Liver (tissue), 9 donors: ENCODE measurements around the gene WRNIP1. TPM values are rescaled to one million over a fixed set of nuclear protein-coding genes. Genes with fewer than 3 reads are reported as not detected.
A peak's percentile ranks its signal among the peaks of the same experiment; 100 is the strongest.

Source experiments
- DNase-seq: peaks from one replicate; pipeline ENCODE4 v3.0.0-alpha.2; 2017; ENCODE audit warnings: low spot score
- H3K27ac ChIP-seq, 2 donors: one replicate each; pipeline ENCODE4 v1.7.0; 2013; ENCODE audit warnings: inconsistent platforms in 2 of 2, low read length in 2 of 2, control low read depth in 1 of 2, low read depth in 1 of 2, mild to moderate bottlenecking in 1 of 2
- H3K27me3 ChIP-seq, 4 donors: one replicate each; pipeline versions ENCODE4 v1.6.1 to v1.7.0; 2013; ENCODE audit warnings: low read length in 3 of 4, inconsistent platforms in 1 of 4, mild to moderate bottlenecking in 1 of 4, moderate library complexity in 1 of 4; ENCODE audit not compliant: control insufficient read depth in 4 of 4, insufficient read depth in 4 of 4
- H3K36me3 ChIP-seq, 4 donors: one replicate each; pipeline versions ENCODE4 v1.6.1 to v1.7.0; 2013; ENCODE audit warnings: low read length in 3 of 4, mild to moderate bottlenecking in 3 of 4, low read depth in 1 of 4, moderate library complexity in 1 of 4; ENCODE audit not compliant: control insufficient read depth in 4 of 4, insufficient read depth in 3 of 4
- H3K4me1 ChIP-seq, 4 donors: one replicate each; pipeline versions ENCODE4 v1.6.1 to v1.7.0; 2013; ENCODE audit warnings: low read length in 3 of 4, mild to moderate bottlenecking in 3 of 4, moderate library complexity in 1 of 4; ENCODE audit not compliant: control insufficient read depth in 4 of 4, insufficient read depth in 4 of 4
- H3K4me3 ChIP-seq, 3 donors: one replicate each; pipeline versions ENCODE4 v1.6.1 to v1.7.0; 2013; ENCODE audit warnings: low read length in 3 of 3, control low read depth in 1 of 3, low read depth in 1 of 3, mild to moderate bottlenecking in 1 of 3
- H3K9ac ChIP-seq, 2 donors: one replicate each; pipeline ENCODE4 v1.7.0; 2013; ENCODE audit warnings: low read length in 2 of 2, mild to moderate bottlenecking in 2 of 2, moderate library complexity in 2 of 2, control low read depth in 1 of 2, low read depth in 1 of 2
- H3K9me3 ChIP-seq, 4 donors: one replicate each; pipeline versions ENCODE4 v1.6.1 to v1.7.0; 2013; ENCODE audit warnings: low read length in 3 of 4; ENCODE audit not compliant: control insufficient read depth in 4 of 4
- FOXA2 ChIP-seq: IDR thresholded peaks from 2 replicates; pipeline ENCODE4 v1.6.1; 2016; ENCODE audit warnings: antibody characterized with exemption
- GABPA ChIP-seq, 2 donors: IDR thresholded peaks in 1 of 2; conservative IDR thresholded peaks in 1 of 2; 2 replicates each; pipeline ENCODE4 v1.6.1; 2016; ENCODE audit warnings: antibody characterized with exemption in 2 of 2, mild to moderate bottlenecking in 1 of 2, moderate library complexity in 1 of 2
- HNF4A ChIP-seq, 2 donors: conservative IDR thresholded peaks; 2 replicates each; pipeline ENCODE4 v1.6.1; 2016; ENCODE audit warnings: antibody characterized with exemption in 2 of 2, mild to moderate bottlenecking in 2 of 2
- MAX ChIP-seq: IDR thresholded peaks from 2 replicates; pipeline ENCODE4 v1.6.1; 2016; ENCODE audit warnings: antibody characterized with exemption
- NR2F2 ChIP-seq: IDR thresholded peaks from 2 replicates; pipeline ENCODE4 v1.6.1; 2016; ENCODE audit warnings: antibody characterized with exemption
- RAD21 ChIP-seq, 2 donors: IDR thresholded peaks; 2 replicates each; pipeline ENCODE4 v1.6.1; 2016; ENCODE audit warnings: antibody characterized with exemption in 2 of 2, mild to moderate bottlenecking in 2 of 2
- RXRA ChIP-seq, 2 donors: IDR thresholded peaks; 2 replicates each; pipeline ENCODE4 v1.6.1; 2017 to 2018; ENCODE audit warnings: antibody characterized with exemption in 2 of 2, mild to moderate bottlenecking in 1 of 2
- SP1 ChIP-seq: IDR thresholded peaks from 2 replicates; pipeline ENCODE4 v1.6.1; 2018; ENCODE audit warnings: antibody characterized with exemption, mild to moderate bottlenecking
- TAF1 ChIP-seq: conservative IDR thresholded peaks from 2 replicates; pipeline ENCODE4 v1.6.1; 2016; ENCODE audit warnings: antibody characterized with exemption, mild to moderate bottlenecking
- YY1 ChIP-seq: IDR thresholded peaks from 2 replicates; pipeline ENCODE4 v1.6.1; 2016; ENCODE audit warnings: antibody characterized with exemption, mild to moderate bottlenecking
- ZBTB33 ChIP-seq: IDR thresholded peaks from 2 replicates; pipeline ENCODE4 v1.6.1; 2016; ENCODE audit warnings: antibody characterized with exemption
- WGBS: extraction: QIAGEN DNeasy Blood & Tissue Kit; methylation state at CpG from one replicate; pipeline ENCODE4 v1.1.7; 2013; 5-methylcytosine and 5-hydroxymethylcytosine counted together
- polyA plus RNA-seq, 2 donors: library from polyadenylated mRNA; stranded (reverse) in 1 of 2; unstranded in 1 of 2; fragments of 200-250 nt in 1 of 2; fragments of >200 nt in 1 of 2; fragmentation: Nextera tagmentation in 1 of 2; extraction: Ambion mirVana in 1 of 2; gene quantifications; one replicate each; pipeline versions ENCODE4 v1.2.1 to v1.2.3, GENCODE V29; 2013 to 2015
- total RNA-seq, 2 donors: library from RNA; depleted of rRNA; stranded (reverse); fragments of >200 nt; gene quantifications; one replicate each; pipeline ENCODE4 v1.2.3, GENCODE V29; 2014
- TF ChIP-seq, protein P1 (sequence below): fragments of 150-350 bp; IDR thresholded peaks from 2 replicates; pipeline ENCODE4 v1.5.1; 2017; ENCODE audit warnings: improper control_type of control experiment, low read depth, low read length; ENCODE audit not compliant: missing input control
- TF ChIP-seq, protein P2 (sequence below): IDR thresholded peaks from 2 replicates; pipeline ENCODE4 v1.6.1; 2016; ENCODE audit warnings: antibody characterized with exemption, mild to moderate bottlenecking
- TF ChIP-seq, protein P3 (sequence below): IDR thresholded peaks from 2 replicates; pipeline ENCODE4 v1.6.1; 2016; ENCODE audit warnings: antibody characterized with exemption
- donor health status: healthy.
- donor health status: healthy.
- donor health status: healthy.
- donor health status: healthy.
- donor health status: healthy.

The WRNIP1 gene
- total and polyA plus RNA-seq, 4 donors: 10.0 to 32.7 (median 23.9) TPM

GRCh38 chr6:2819115-2819514 lies 53.9 kb downstream of the WRNIP1 start:
- H3K36me3 ChIP-seq: no peaks in the 10 kb centered on the region
- peaks cover 0 to 7% (median 1%) of the 10 kb centered on the region in 4 donors for H3K9me3 ChIP-seq
- no peaks in the 10 kb centered on the region for H3K4me1 ChIP-seq
- TF ChIP-seq, protein P1, sequence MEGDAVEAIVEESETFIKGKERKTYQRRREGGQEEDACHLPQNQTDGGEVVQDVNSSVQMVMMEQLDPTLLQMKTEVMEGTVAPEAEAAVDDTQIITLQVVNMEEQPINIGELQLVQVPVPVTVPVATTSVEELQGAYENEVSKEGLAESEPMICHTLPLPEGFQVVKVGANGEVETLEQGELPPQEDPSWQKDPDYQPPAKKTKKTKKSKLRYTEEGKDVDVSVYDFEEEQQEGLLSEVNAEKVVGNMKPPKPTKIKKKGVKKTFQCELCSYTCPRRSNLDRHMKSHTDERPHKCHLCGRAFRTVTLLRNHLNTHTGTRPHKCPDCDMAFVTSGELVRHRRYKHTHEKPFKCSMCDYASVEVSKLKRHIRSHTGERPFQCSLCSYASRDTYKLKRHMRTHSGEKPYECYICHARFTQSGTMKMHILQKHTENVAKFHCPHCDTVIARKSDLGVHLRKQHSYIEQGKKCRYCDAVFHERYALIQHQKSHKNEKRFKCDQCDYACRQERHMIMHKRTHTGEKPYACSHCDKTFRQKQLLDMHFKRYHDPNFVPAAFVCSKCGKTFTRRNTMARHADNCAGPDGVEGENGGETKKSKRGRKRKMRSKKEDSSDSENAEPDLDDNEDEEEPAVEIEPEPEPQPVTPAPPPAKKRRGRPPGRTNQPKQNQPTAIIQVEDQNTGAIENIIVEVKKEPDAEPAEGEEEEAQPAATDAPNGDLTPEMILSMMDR: no peak
- TF ChIP-seq SP1: no peak
- no peak for TF ChIP-seq MAX
- no peak for TF ChIP-seq ZBTB33
- TF ChIP-seq RAD21 (IDR thresholded peaks at IDR 0.05): no peak
- H3K9ac ChIP-seq: no peak overlapping the region
- no peak overlapping the region for H3K4me3 ChIP-seq
- DNase-seq: no peak
- peak overlapping the region in 1 of 2 donors; percentile 49 for H3K27ac ChIP-seq
- 89% methylated on average over 5 of the region's 5 CpGs for WGBS
- H3K27me3 ChIP-seq: no peaks in the 10 kb centered on the region

DNA sequence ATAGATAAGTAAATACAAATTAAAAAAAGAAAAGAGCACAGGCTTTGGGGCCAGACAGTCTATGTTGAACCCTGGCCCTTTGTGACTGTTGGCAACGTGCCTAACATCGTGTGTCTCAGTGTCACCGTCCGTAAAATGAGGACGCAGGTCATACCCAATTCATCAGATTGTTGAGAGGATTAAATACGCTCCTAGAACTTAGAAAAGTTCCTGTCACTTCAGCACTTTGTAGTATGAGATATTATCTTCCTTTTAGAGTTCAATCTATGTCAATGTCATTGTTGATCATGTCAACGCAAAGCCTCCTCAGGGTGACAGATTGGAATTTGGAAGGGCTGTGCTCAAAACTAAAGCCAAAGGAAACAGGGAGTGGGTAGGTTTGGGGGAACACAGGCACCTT lies 54.8 kb downstream of the WRNIP1 start:
- H3K27me3 ChIP-seq: no peaks in the 10 kb centered on the region
- peaks cover 0 to 7% (median 1%) of the 10 kb centered on the region in 4 donors for H3K9me3 ChIP-seq
- no peaks in the 10 kb centered on the region for H3K36me3 ChIP-seq
- no peak for DNase-seq
- H3K27ac ChIP-seq: no peak overlapping the region
- no peak overlapping the region for H3K9ac ChIP-seq
- H3K4me1 ChIP-seq: no peaks in the 10 kb centered on the region
- no peak overlapping the region for H3K4me3 ChIP-seq
- TF ChIP-seq SP1 (no peak), GABPA (IDR thresholded peaks at IDR 0.05 in 1 of 2, conservative IDR thresholded peaks at IDR 0.05 in 1 of 2) (no peak), NR2F2 (no peak), HNF4A (conservative IDR thresholded peaks at IDR 0.05) (no peak), FOXA2 (no peak), RXRA (IDR thresholded peaks at IDR 0.05) (no peak), RAD21 (IDR thresholded peaks at IDR 0.05) (no peak), MAX (no peak), YY1 (no peak), TAF1 (no peak)
- TF ChIP-seq, protein P2, sequence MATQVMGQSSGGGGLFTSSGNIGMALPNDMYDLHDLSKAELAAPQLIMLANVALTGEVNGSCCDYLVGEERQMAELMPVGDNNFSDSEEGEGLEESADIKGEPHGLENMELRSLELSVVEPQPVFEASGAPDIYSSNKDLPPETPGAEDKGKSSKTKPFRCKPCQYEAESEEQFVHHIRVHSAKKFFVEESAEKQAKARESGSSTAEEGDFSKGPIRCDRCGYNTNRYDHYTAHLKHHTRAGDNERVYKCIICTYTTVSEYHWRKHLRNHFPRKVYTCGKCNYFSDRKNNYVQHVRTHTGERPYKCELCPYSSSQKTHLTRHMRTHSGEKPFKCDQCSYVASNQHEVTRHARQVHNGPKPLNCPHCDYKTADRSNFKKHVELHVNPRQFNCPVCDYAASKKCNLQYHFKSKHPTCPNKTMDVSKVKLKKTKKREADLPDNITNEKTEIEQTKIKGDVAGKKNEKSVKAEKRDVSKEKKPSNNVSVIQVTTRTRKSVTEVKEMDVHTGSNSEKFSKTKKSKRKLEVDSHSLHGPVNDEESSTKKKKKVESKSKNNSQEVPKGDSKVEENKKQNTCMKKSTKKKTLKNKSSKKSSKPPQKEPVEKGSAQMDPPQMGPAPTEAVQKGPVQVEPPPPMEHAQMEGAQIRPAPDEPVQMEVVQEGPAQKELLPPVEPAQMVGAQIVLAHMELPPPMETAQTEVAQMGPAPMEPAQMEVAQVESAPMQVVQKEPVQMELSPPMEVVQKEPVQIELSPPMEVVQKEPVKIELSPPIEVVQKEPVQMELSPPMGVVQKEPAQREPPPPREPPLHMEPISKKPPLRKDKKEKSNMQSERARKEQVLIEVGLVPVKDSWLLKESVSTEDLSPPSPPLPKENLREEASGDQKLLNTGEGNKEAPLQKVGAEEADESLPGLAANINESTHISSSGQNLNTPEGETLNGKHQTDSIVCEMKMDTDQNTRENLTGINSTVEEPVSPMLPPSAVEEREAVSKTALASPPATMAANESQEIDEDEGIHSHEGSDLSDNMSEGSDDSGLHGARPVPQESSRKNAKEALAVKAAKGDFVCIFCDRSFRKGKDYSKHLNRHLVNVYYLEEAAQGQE: no peak
- TF ChIP-seq, protein P3, sequence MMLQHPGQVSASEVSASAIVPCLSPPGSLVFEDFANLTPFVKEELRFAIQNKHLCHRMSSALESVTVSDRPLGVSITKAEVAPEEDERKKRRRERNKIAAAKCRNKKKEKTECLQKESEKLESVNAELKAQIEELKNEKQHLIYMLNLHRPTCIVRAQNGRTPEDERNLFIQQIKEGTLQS: no peak
- WGBS: 52% methylated on average over 7 of the region's 7 CpGs
